H9 (cell line): ENCODE data around the gene ADARB2. TPM values are rescaled to one million over a fixed set of nuclear protein-coding genes. Genes with fewer than 3 reads are reported as not detected.
A peak's percentile ranks its signal among the peaks of the same experiment; 100 is the strongest.
"Not testable (repeated sequence)": the region's sequence is repeated elsewhere in the genome, so short reads cannot be mapped to it uniquely, and the experiment has no call there.

Experiments
- DNase-seq: peaks from one replicate; pipeline ENCODE4 v3.0.0-alpha.2; 2017
- H2AFZ ChIP-seq: one replicate; pipeline ENCODE4 v1.6.1; 2013; ENCODE audit warnings: mild to moderate bottlenecking, low read length, control low read depth, moderate library complexity
- H2AK5ac ChIP-seq: 2 replicates; pipeline ENCODE4 v1.6.1; 2013; ENCODE audit warnings: low read length, control low read depth, mixed read lengths; ENCODE audit not compliant: insufficient read length
- H2BK120ac ChIP-seq: one replicate; pipeline ENCODE4 v1.6.1; 2013; ENCODE audit warnings: low read depth, mild to moderate bottlenecking, low read length, control low read depth, inconsistent platforms; ENCODE audit not compliant: poor library complexity, severe bottlenecking
- H2BK12ac ChIP-seq: 2 replicates; pipeline ENCODE4 v1.6.1; 2013; ENCODE audit warnings: low read length, control low read depth, mixed read lengths, low read depth; ENCODE audit not compliant: insufficient read length
- H2BK15ac ChIP-seq: 2 replicates; pipeline ENCODE4 v1.6.1; 2013; ENCODE audit warnings: low read depth, low read length, control low read depth
- H2BK20ac ChIP-seq: one replicate; pipeline ENCODE4 v1.6.1; 2013; ENCODE audit warnings: low read depth, mild to moderate bottlenecking, low read length, control low read depth, inconsistent platforms; ENCODE audit not compliant: poor library complexity, severe bottlenecking
- H2BK5ac ChIP-seq: 2 replicates; pipeline ENCODE4 v1.6.1; 2013; ENCODE audit warnings: low read length, control low read depth, mixed read lengths; ENCODE audit not compliant: insufficient read length
- H3K14ac ChIP-seq: 2 replicates; pipeline ENCODE4 v1.6.1; 2013; ENCODE audit warnings: low read length, control low read depth; ENCODE audit not compliant: insufficient read depth
- H3K18ac ChIP-seq: 2 replicates; pipeline ENCODE4 v1.6.1; 2013; ENCODE audit warnings: low read depth, mild to moderate bottlenecking, mixed read lengths, low read length, control low read depth; ENCODE audit not compliant: insufficient read length
- H3K23ac ChIP-seq: 2 replicates; pipeline ENCODE4 v1.6.1; 2013; ENCODE audit warnings: low read length, control low read depth, mixed read lengths, low read depth; ENCODE audit not compliant: insufficient read length
- H3K23me2 ChIP-seq: 2 replicates; pipeline ENCODE4 v1.6.1; 2013; ENCODE audit warnings: low read depth, mild to moderate bottlenecking, mixed read lengths, low read length, control low read depth; ENCODE audit not compliant: insufficient read length, poor library complexity, severe bottlenecking
- H3K27ac ChIP-seq: 2 replicates; pipeline ENCODE4 v1.5.1; 2013; ENCODE audit warnings: low read length, control low read depth, mixed read lengths, low read depth; ENCODE audit not compliant: insufficient read length
- H3K27me3 ChIP-seq: 2 replicates; pipeline ENCODE4 v1.6.1; 2013; ENCODE audit warnings: low read length, control low read depth, inconsistent platforms; ENCODE audit not compliant: insufficient read depth
- H3K4ac ChIP-seq: 2 replicates; pipeline ENCODE4 v1.6.1; 2013; ENCODE audit warnings: low read depth, mild to moderate bottlenecking, control low read depth, inconsistent platforms, low read length, moderate library complexity
- H3K4me1 ChIP-seq: 2 replicates; pipeline ENCODE4 v1.6.1; 2013; ENCODE audit warnings: low read length, control low read depth, inconsistent platforms; ENCODE audit not compliant: insufficient read depth
- H3K4me2 ChIP-seq: 2 replicates; pipeline ENCODE4 v1.6.1; 2013; ENCODE audit warnings: low read length, control low read depth, mixed read lengths; ENCODE audit not compliant: insufficient read length, insufficient read depth
- H3K56ac ChIP-seq: 2 replicates; pipeline ENCODE4 v1.6.1; 2013; ENCODE audit warnings: low read depth, mild to moderate bottlenecking, mixed read lengths, low read length, control low read depth; ENCODE audit not compliant: insufficient read length
- H3K79me1 ChIP-seq: 2 replicates; pipeline ENCODE4 v1.6.1; 2013; ENCODE audit warnings: low read depth, mild to moderate bottlenecking, moderate library complexity, low read length, control low read depth, inconsistent platforms; ENCODE audit not compliant: insufficient read depth, poor library complexity, severe bottlenecking
- H3K79me2 ChIP-seq: 2 replicates; pipeline ENCODE4 v1.6.1; 2013; ENCODE audit warnings: low read length, control low read depth, inconsistent platforms; ENCODE audit not compliant: insufficient read depth
- H3K9ac ChIP-seq: 2 replicates; pipeline ENCODE4 v1.6.1; 2013; ENCODE audit warnings: low read length, control low read depth, mixed read lengths; ENCODE audit not compliant: insufficient read length; ENCODE audit errors: extremely low read depth
- H3K9me3 ChIP-seq: one replicate; pipeline ENCODE4 v1.6.1; 2013; ENCODE audit warnings: low read depth, low read length, inconsistent platforms; ENCODE audit not compliant: control insufficient read depth
- H3T11ph ChIP-seq: one replicate; pipeline ENCODE4 v1.6.1; 2013; ENCODE audit warnings: mild to moderate bottlenecking, low read length, control low read depth, inconsistent platforms
- H4K20me1 ChIP-seq: one replicate; pipeline ENCODE4 v1.6.1; 2013; ENCODE audit not compliant: control insufficient read depth, insufficient read length, insufficient read depth
- H4K5ac ChIP-seq: 2 replicates; pipeline ENCODE4 v1.6.1; 2013; ENCODE audit warnings: low read depth, mild to moderate bottlenecking, mixed read lengths, low read length, control low read depth; ENCODE audit not compliant: insufficient read length
- H4K8ac ChIP-seq: replicated peaks from 2 replicates; pipeline ENCODE4 v1.6.1; 2013; ENCODE audit warnings: low read length, control low read depth, mixed read lengths, low read depth; ENCODE audit not compliant: insufficient read length
- H4K91ac ChIP-seq: 2 replicates; pipeline ENCODE4 v1.6.1; 2013; ENCODE audit warnings: low read depth, mild to moderate bottlenecking, moderate library complexity, mixed read lengths, low read length, control low read depth; ENCODE audit not compliant: insufficient read length
- H3K27ac Mint-ChIP-seq, 3 experiments: 2 replicates in 2 of 3; 3 replicates in 1 of 3; pipeline ENCODE4 v1.8.0; 2020 to 2021; ENCODE audit warnings: mixed read lengths in 3 of 3, mild to moderate bottlenecking in 1 of 3, moderate library complexity in 1 of 3
- H3K27me3 Mint-ChIP-seq: 2 replicates; pipeline ENCODE4 v1.8.0; 2021; ENCODE audit warnings: low read depth, mild to moderate bottlenecking, moderate library complexity, mixed read lengths
- H3K36me3 Mint-ChIP-seq, 3 experiments: 2 replicates in 2 of 3; 3 replicates in 1 of 3; pipeline ENCODE4 v1.8.0; 2020 to 2021; ENCODE audit warnings: low read depth in 3 of 3, mixed read lengths in 3 of 3; ENCODE audit not compliant: insufficient read depth in 1 of 3
- H3K4me1 Mint-ChIP-seq, 2 experiments: 2 replicates each; pipeline ENCODE4 v1.8.0; 2020; ENCODE audit warnings: mixed read lengths in 2 of 2
- H3K4me3 Mint-ChIP-seq, 2 experiments: 2 replicates in 1 of 2; 3 replicates in 1 of 2; pipeline ENCODE4 v1.8.0; 2020 to 2021; ENCODE audit warnings: mild to moderate bottlenecking in 2 of 2, mixed read lengths in 2 of 2, moderate library complexity in 1 of 2
- H3K9me3 Mint-ChIP-seq, 2 experiments: 2 replicates in 1 of 2; 3 replicates in 1 of 2; pipeline ENCODE4 v1.8.0; 2020; ENCODE audit warnings: mild to moderate bottlenecking in 2 of 2, mixed read lengths in 2 of 2, moderate library complexity in 1 of 2
- CTCF ChIP-seq: fragments of 200-600 bp; sonication (generic); conservative IDR thresholded peaks from 3 replicates; pipeline ENCODE4 v1.8.0; 2021; ENCODE audit warnings: antibody characterized with exemption, mild to moderate bottlenecking
- WGBS: extraction: QIAGEN DNeasy Blood & Tissue Kit; methylation state at CpG from one replicate; pipeline ENCODE4 v1.1.7; 2013; ENCODE audit warnings: missing lambda C conversion rate, low lambda C conversion rate, mixed read lengths; ENCODE audit not compliant: insufficient read length; ENCODE audit errors: extremely low coverage; 5-methylcytosine and 5-hydroxymethylcytosine counted together
- total RNA-seq: library from RNA; stranded (reverse); gene quantifications from 2 replicates; pipeline ENCODE4 v1.2.1, GENCODE V29; 2021

Gene ADARB2
- total RNA-seq, 1 experiment from 2014 or later: 0.87 TPM

GRCh38 chr10:1227510-1228402, 509.6 kb downstream of the ADARB2 start:
- H3K4me1 Mint-ChIP-seq: peaks cover 21 to 27% of the 10 kb centered on the region in 2 experiments
- H2AFZ ChIP-seq: no peak overlapping the region
- no peak overlapping the region for H4K91ac ChIP-seq
- H3K79me2 ChIP-seq: no peaks in the 10 kb centered on the region
- H2BK5ac ChIP-seq: no peak overlapping the region
- H3K27me3 ChIP-seq: no peaks in the 10 kb centered on the region
- H4K20me1 ChIP-seq: no peaks in the 10 kb centered on the region
- H3K9me3 Mint-ChIP-seq: peaks cover 17 to 34% of the 10 kb centered on the region in 2 experiments
- H3T11ph ChIP-seq: no peak overlapping the region
- H3K23ac ChIP-seq: no peak overlapping the region
- no CpG with 5 or more reads among the region's 9 CpGs for WGBS
- no peak overlapping the region for H2BK120ac ChIP-seq
- peak overlapping the region in 2 of 3 experiments; percentile 36 to 86; a peak in 3 of 7 replicates for H3K27ac Mint-ChIP-seq
- H3K4me2 ChIP-seq: no peak overlapping the region
- no peaks in the 10 kb centered on the region for H3K79me1 ChIP-seq
- H3K4me3 Mint-ChIP-seq: peak overlapping the region in 1 of 2 experiments; percentile 67; a peak in 2 of 5 replicates
- H2BK20ac ChIP-seq: no peak overlapping the region
- H3K9me3 ChIP-seq: no peaks in the 10 kb centered on the region
- no peak for DNase-seq
- no peaks in the 10 kb centered on the region for H3K23me2 ChIP-seq
- no peak overlapping the region for H3K18ac ChIP-seq
- no peak overlapping the region for H3K4ac ChIP-seq
- H2BK12ac ChIP-seq: no peak overlapping the region
- no peak overlapping the region for H3K9ac ChIP-seq
- H2BK15ac ChIP-seq: no peak overlapping the region
- no peak overlapping the region for H3K27ac ChIP-seq
- H3K36me3 Mint-ChIP-seq: peaks cover 9 to 26% (median 15%) of the 10 kb centered on the region in 3 experiments
- peaks cover 19% of the 10 kb centered on the region for H3K27me3 Mint-ChIP-seq
- no peak overlapping the region for H2AK5ac ChIP-seq
- H3K56ac ChIP-seq: no peak overlapping the region
- no peak overlapping the region for H4K8ac ChIP-seq
- no peaks in the 10 kb centered on the region for H3K4me1 ChIP-seq
- H3K14ac ChIP-seq: no peak overlapping the region
- H4K5ac ChIP-seq: no peak overlapping the region
- TF ChIP-seq CTCF: peak; percentile 21; the same call in 1 of the 3 replicates

DNA sequence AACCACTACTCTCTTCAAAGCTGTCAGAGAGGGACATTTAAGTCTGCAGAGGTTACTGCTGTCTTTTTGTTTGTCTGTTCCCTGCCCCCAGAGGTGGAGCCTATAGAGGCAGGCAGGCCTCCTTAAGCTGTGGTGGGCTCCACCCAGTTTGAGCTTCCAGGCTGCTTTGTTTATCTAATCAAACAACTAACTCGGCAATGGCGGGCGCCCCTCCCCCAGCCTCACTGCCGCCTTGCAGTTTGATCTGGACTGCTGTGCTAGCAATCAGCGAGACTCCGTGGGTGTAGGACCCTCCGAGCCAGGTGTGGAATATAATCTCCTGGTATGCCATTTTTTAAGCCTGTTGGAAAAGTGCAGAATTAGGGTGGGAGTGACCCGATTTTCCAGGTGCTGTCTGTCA, 510.4 kb downstream of the ADARB2 start:
- not testable (repeated sequence) for H2BK5ac ChIP-seq, H3K79me2 ChIP-seq, H2BK12ac ChIP-seq, H3K18ac ChIP-seq, H2BK20ac ChIP-seq, H4K91ac ChIP-seq, H3K9me3 ChIP-seq, H3K27ac ChIP-seq, H3K9ac ChIP-seq, H2AK5ac ChIP-seq, H3T11ph ChIP-seq, H3K79me1 ChIP-seq, H3K4ac ChIP-seq, H4K8ac ChIP-seq, H2BK15ac ChIP-seq, H4K20me1 ChIP-seq, DNase-seq, H4K5ac ChIP-seq, H3K56ac ChIP-seq, H3K14ac ChIP-seq, H3K4me2 ChIP-seq, H3K4me1 ChIP-seq, H3K27me3 ChIP-seq, H2AFZ ChIP-seq, H2BK120ac ChIP-seq, H3K23ac ChIP-seq, H3K23me2 ChIP-seq
- WGBS: no CpG with 5 or more reads among the region's 8 CpGs
- Mint-ChIP-seq H3K27ac (peak overlapping the region in 2 of 3 experiments; percentile 36 to 86; a peak in 3 of 7 replicates), H3K4me1 (peaks cover 21 to 27% of the 10 kb centered on the region in 2 experiments), H3K4me3 (peak overlapping the region in 1 of 2 experiments; percentile 67; a peak in 2 of 5 replicates), H3K27me3 (peaks cover 19% of the 10 kb centered on the region), H3K36me3 (peaks cover 9 to 26% (median 15%) of the 10 kb centered on the region in 3 experiments), H3K9me3 (peaks cover 17 to 34% of the 10 kb centered on the region in 2 experiments)
